C4-2B (cell line): ENCODE measurements around the gene GLRB.

Experiments
- ZFX ChIP-seq: fragments of 450-650 bp; IDR thresholded peaks from 2 replicates; pipeline ENCODE4 v1.6.1; 2017
- TF ChIP-seq, protein P1 (sequence below): fragments of 450-650 bp; conservative IDR thresholded peaks from 2 replicates; pipeline ENCODE4 v1.5.1; 2017; ENCODE audit warnings: mild to moderate bottlenecking

DNA sequence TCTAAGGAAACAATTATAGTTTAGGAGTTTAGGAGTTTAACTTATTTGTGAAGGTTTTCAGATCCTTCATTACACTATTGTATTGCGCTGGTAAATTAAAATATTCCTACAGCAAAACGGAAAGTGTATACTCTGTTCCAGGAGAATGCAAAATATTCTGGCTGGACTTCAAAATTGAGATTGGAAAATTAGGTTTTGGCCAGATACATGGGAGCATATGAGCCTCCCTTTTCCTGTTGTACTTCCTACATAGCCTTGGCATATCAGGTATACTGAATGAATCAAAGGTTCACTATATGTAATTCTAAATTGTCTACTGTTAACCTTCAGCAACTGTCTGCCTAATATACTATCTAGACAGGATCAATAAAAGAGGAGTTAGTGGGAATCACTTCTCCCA lies 119.4 kb downstream of the GLRB start:
- TF ChIP-seq, protein P1, sequence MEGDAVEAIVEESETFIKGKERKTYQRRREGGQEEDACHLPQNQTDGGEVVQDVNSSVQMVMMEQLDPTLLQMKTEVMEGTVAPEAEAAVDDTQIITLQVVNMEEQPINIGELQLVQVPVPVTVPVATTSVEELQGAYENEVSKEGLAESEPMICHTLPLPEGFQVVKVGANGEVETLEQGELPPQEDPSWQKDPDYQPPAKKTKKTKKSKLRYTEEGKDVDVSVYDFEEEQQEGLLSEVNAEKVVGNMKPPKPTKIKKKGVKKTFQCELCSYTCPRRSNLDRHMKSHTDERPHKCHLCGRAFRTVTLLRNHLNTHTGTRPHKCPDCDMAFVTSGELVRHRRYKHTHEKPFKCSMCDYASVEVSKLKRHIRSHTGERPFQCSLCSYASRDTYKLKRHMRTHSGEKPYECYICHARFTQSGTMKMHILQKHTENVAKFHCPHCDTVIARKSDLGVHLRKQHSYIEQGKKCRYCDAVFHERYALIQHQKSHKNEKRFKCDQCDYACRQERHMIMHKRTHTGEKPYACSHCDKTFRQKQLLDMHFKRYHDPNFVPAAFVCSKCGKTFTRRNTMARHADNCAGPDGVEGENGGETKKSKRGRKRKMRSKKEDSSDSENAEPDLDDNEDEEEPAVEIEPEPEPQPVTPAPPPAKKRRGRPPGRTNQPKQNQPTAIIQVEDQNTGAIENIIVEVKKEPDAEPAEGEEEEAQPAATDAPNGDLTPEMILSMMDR, result no peak
- no peak for TF ChIP-seq ZFX
